Measurements from ENCODE around the gene ABHD14A. TPM values are rescaled to one million over a fixed set of nuclear protein-coding genes. Genes with fewer than 3 reads are reported as not detected.

The ABHD14A gene
- total RNA-seq, 1 donor from 2014 or later: 31.9 TPM

DNA sequence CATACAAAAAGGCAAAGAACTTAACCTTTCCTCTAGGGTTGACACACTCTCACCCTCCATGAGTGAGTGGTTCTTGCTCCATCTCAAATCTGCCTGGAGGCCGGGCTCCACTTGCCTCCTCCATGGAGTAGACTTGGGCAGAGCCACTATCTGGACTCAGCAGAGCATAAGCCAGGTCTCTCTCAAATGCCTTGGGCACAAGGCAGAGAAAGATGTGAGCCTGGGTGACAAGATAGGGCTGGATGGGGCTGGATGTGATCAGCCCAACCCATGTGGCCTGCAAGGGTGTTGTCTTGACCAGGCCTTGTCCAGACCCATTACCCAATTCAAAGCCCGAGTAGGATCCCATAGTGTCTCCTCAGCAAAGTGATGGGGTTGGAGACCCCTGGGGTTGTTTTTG is 25.0 kb downstream of the ABHD14A start:
- peaks cover 0 to under 1% of the 10 kb centered on the region in 2 donors for H3K36me3 ChIP-seq
- intact Hi-C loops (cut with DNase I): loop anchor here (5.0 kb wide), 3 partner anchors 52 to 142 kb away; no protein-coding TSS in a partner anchor
- H3K9me3 ChIP-seq: no peaks in the 10 kb centered on the region
- no peaks in the 10 kb centered on the region for H3K27me3 ChIP-seq
- H3K4me1 ChIP-seq: peaks cover 23% of the 10 kb centered on the region
- DNase-seq (ENCODE audit: extremely low spot score in 2 of 2): no peak
- no peak overlapping the region for H3K4me3 ChIP-seq
- no peak overlapping the region for H3K27ac ChIP-seq
- TF ChIP-seq POLR2AphosphoS5 (IDR thresholded peaks at IDR 0.05; ENCODE audit: insufficient read depth in 1 of 2, low read depth in 1 of 2): no peak
- TF ChIP-seq, protein P1, sequence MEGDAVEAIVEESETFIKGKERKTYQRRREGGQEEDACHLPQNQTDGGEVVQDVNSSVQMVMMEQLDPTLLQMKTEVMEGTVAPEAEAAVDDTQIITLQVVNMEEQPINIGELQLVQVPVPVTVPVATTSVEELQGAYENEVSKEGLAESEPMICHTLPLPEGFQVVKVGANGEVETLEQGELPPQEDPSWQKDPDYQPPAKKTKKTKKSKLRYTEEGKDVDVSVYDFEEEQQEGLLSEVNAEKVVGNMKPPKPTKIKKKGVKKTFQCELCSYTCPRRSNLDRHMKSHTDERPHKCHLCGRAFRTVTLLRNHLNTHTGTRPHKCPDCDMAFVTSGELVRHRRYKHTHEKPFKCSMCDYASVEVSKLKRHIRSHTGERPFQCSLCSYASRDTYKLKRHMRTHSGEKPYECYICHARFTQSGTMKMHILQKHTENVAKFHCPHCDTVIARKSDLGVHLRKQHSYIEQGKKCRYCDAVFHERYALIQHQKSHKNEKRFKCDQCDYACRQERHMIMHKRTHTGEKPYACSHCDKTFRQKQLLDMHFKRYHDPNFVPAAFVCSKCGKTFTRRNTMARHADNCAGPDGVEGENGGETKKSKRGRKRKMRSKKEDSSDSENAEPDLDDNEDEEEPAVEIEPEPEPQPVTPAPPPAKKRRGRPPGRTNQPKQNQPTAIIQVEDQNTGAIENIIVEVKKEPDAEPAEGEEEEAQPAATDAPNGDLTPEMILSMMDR (IDR thresholded peaks at IDR 0.05): no peak
- TF ChIP-seq POLR2A (IDR thresholded peaks at IDR 0.05): no peak

DNA sequence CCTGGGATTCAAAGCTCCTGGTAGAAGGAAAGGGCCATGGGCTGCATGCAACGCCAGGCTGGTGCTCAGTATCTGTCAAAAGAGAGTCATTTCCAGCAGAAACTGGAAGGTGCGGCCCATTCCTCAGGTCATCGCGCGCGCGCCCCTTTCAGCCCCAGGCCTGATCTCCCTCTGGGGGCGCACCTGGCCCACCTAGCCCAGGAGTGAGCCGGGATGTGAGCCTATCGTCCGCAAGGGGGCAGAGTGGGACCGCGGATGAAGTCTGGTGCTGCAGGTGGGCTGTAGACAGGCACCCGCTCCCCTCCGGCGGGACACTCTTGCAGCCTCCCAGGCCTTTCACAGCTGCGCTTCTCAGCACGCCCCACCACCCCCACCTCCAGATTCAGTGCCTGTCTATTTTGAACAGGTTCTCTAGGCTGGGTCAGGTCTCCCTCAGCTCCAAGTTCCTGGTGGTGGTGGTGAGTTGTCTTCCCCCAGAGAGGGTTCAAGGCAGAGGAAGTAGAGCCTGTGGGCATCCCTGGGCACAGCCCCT is 26.6 kb downstream of the ABHD14A start:
- Histone ChIP-seq H3K9me3 (no peaks in the 10 kb centered on the region), H3K36me3 (no peaks in the 10 kb centered on the region), H3K4me1 (peaks cover 32% of the 10 kb centered on the region), H3K27me3 (no peaks in the 10 kb centered on the region), H3K27ac (no peak overlapping the region), H3K4me3 (no peak overlapping the region)
- DNase-seq (ENCODE audit: extremely low spot score in 2 of 2): no peak
- intact Hi-C loops (cut with DNase I): loop anchor here (5.0 kb wide), 3 partner anchors 51 to 141 kb away; no protein-coding TSS in a partner anchor
- peak in 1 of 2 donors; percentile 24 for TF ChIP-seq POLR2AphosphoS5 (IDR thresholded peaks at IDR 0.05; ENCODE audit: insufficient read depth in 1 of 2, low read depth in 1 of 2)
- TF ChIP-seq, protein P1 (IDR thresholded peaks at IDR 0.05): peak; percentile 96 to 99 (median 97)
- no peak for TF ChIP-seq POLR2A (IDR thresholded peaks at IDR 0.05)

DNA sequence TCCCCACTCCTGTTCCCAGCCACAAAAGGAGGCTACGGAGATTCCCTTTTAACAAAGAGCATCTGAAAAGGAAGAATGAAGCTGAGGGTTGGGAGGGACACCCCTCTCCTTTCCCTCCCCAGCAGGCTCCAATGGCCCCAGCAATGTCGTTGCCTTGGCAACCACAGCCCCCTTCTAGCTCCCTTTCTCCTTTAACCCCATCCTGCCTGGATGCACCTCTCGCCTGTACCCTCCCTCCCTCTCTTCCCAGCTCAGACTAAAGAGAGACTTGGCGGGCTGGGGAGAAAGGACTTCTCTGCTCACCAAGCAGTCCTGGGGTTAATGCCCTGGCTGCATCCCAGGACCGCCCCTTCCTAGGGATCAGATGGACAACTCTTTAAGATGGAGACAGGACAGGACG is 27.9 kb downstream of the ABHD14A start:
- Histone ChIP-seq H3K4me1 (peaks cover 32% of the 10 kb centered on the region), H3K9me3 (no peaks in the 10 kb centered on the region), H3K36me3 (no peaks in the 10 kb centered on the region), H3K27ac (no peak overlapping the region), H3K27me3 (no peaks in the 10 kb centered on the region), H3K4me3 (no peak overlapping the region)
- DNase-seq (ENCODE audit: extremely low spot score in 2 of 2): no peak
- intact Hi-C loops (cut with DNase I): loop anchor here (5.0 kb wide), 3 partner anchors 50 to 140 kb away; no protein-coding TSS in a partner anchor
- TF ChIP-seq, protein P1 (IDR thresholded peaks at IDR 0.05): no peak
- TF ChIP-seq POLR2AphosphoS5 (IDR thresholded peaks at IDR 0.05; ENCODE audit: insufficient read depth in 1 of 2, low read depth in 1 of 2) (no peak), POLR2A (IDR thresholded peaks at IDR 0.05) (no peak)

GRCh38 chr3:52004163-52004787 is 29.4 kb downstream of the ABHD14A start:
- H3K36me3 ChIP-seq: no peaks in the 10 kb centered on the region
- DNase-seq (ENCODE audit: extremely low spot score in 2 of 2): no peak
- peak overlapping the region; percentile 11 for H3K27ac ChIP-seq

More at GRCh38 chr3:52004163-52004787, 29.4 kb downstream of the ABHD14A start:
- intact Hi-C loops (cut with DNase I): loop anchor here (5.0 kb wide), 3 partner anchors 48 to 138 kb away; no protein-coding TSS in a partner anchor
- Histone ChIP-seq H3K4me3 (no peak overlapping the region), H3K4me1 (peaks cover 32% of the 10 kb centered on the region), H3K27me3 (no peaks in the 10 kb centered on the region), H3K9me3 (no peaks in the 10 kb centered on the region)
- TF ChIP-seq, protein P1 (IDR thresholded peaks at IDR 0.05): peak; percentile 9 to 51 (median 32)
- no peak for TF ChIP-seq POLR2A (IDR thresholded peaks at IDR 0.05)

Data from vagina (tissue), 2 donors.